GM19099 (cell line): ENCODE data around the gene CD300LB.

Experiments used
- POLR2A ChIP-seq: IDR thresholded peaks from 3 replicates; pipeline ENCODE4 v1.6.1; 2011; ENCODE audit warnings: low read depth; ENCODE audit not compliant: insufficient read length; ENCODE audit errors: extremely low read depth

The CD300LB gene

DNA sequence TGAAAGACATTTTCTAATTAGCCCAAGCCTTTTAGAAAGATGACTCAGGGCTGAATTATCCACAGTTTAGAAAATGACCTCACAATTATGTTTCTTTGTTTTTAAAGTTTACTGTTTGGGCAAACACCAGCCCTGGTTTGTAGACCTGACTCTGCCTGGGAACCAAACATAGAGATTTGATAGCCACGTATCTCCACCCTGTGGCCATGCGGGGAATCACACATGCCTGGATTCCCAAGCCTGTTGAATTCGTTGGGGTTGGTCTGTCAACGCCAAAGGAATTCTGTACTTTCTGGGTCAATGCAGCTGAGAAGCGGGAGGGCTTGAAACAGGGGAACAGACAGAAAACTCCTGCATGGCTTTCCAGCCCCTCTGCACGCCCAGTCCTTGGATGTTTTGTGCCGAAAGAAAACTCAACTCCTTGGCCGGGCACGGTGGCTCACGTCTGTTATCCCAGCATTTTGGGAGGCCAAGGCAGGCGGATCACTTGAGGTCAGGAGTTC is 37.9 kb downstream of the CD300LB start:
- no peak for TF ChIP-seq POLR2A

DNA sequence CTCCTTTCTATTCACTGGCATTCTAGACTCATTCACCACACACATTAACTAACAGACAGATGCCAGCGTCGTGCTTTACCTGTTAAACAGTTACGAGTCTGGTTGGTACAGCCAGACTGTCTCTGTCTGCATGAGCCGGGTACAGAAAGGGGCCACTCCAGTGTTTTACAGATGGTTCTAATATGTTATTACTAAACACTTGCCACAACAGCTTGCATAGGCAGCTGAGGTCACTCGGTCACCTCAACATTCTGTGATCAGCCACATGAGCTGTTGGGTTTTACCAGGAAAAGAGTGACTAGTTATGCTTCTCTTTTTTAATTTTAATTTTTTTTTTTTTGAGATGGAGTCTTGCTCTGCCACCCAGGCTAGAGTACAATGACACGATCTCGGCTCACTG is 39.6 kb downstream of the CD300LB start:
- TF ChIP-seq POLR2A, result no peak

DNA sequence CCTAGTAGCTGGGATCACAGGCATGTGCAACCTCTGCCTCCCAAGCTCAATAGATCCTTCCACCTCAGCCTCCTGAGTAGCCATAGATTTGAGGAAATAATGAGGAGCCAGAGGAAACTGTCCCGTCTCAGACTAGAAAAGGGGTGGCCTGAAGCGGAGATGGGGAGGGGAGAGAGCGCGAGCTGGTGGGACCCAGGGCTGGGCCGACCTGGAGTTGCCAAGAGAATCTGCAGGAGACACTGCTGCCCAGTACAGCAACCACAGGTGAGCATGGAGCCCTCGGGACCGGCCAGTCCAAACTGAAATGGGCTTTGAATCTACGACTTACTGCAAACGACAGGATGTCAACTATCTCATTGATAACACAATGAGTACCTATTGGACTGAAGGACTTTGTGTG is 40.6 kb downstream of the CD300LB start:
- TF ChIP-seq POLR2A, result no peak

- TF ChIP-seq POLR2A, result no peak
Measured at GRCh38 chr17:74485841-74486240, 45.4 kb downstream of the CD300LB start.

DNA sequence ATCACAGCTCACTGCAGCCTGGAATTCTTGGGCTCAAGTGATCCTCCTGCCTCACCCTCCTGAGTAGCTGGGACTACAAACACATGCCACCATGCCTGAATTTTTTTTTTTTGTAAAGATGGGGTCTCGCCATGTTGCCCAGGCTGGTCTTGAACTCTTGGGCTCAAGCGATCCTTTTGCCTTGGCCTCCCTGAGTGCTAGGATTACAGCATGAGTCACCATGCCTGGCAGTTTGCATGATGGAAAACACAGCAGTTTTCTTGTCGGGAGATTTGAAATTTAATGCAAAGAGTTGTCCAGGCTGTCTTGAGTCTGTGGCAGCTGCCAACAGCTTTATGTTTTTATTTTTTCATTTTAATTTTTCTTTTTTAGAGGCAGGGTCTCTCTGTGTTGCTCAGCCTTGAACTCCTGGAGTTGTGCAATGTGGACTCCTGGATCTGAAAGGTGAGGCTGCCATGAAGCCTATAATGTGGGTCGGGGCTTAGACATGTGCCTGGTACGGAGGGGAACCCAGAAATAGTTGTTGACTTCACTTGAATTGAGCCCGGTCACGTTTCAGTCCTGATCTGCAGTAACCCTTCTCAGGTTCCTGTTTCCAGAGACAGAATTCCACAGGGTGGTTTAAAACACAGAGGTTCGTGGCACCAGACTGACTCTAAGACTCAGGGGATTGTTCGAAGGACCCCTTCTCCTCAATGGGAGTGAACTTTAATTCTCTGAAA is 46.1 kb downstream of the CD300LB start:
- TF ChIP-seq POLR2A, result no peak

DNA sequence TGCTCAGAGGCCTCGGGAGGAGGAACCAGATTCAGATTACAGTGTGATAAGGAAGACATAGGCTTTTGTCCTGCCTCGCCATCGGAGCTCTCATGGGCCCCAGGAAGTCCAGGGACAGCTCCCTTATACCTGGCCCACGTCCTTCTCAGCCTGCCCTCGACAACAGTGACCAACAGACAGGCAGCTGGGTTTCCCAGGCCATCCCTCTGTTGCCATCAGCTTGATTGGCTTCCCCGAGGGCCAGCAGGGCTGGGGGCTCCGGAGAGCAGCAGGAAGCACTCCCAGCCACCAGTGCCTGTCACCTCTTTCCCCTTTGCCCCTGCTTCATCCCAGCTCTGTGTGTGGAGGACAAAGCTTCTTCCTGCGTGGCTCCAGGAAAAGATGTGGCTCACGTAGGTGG is 47.2 kb downstream of the CD300LB start:
- TF ChIP-seq POLR2A, result no peak

- TF ChIP-seq POLR2A, result no peak
Measured at GRCh38 chr17:74481621-74482020, 49.7 kb downstream of the CD300LB start.

DNA sequence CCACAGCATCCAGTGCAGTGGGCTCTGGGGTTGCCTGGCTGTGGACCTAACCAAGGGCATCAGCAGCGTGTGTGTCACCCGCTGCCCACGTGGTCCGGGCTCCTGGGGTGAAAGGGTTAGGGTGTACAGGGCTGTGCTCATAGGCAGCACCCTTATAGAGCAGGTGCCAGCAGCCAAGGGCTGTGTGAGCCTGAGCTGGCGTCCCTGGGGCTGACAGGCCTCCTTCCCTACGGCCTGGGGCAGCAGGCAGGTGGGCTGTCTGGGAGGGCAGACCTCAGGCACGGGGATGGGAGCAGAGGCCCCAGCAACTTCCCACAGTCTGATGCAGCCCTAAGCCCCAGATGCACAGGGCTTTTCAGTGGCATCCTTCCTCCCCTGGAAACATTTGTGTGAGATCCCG is 51.0 kb downstream of the CD300LB start:
- TF ChIP-seq POLR2A, result no peak

DNA sequence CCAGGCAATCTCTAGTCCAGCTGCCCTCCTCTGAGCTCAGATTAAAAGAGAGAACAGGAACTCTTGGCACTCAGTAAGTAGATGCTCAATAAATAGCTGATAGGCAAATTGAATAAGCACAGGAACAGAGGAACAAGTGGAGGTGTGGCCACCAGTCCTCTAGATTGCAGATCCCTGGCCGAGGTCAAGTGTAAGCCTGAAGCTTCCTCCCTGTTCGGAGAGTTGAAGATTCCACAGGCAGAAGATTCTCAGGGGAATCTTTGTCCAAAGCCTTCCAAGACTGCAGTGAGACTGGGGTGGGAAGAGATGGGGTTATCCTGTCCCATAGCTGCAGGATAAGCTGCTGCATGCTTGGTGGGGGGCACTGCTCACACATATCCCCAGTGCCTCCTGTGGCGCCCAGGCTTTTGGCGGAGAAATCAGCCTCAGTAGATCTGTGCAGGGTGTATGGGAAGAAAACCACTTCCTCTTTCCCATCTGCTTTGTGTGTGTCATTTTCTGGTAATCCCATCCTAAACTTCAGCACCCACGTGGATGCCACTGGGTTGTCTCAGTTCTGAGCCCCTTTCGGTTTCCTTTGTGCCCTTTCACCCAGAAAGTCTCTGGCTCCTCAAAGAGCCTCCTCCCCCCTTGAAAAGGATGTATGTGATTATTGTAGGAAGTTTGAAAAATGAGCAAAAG is 52.7 kb downstream of the CD300LB start:
- no peak for TF ChIP-seq POLR2A

GRCh38 chr17:74477411-74477810 is 53.9 kb downstream of the CD300LB start:
- TF ChIP-seq POLR2A, result no peak

DNA sequence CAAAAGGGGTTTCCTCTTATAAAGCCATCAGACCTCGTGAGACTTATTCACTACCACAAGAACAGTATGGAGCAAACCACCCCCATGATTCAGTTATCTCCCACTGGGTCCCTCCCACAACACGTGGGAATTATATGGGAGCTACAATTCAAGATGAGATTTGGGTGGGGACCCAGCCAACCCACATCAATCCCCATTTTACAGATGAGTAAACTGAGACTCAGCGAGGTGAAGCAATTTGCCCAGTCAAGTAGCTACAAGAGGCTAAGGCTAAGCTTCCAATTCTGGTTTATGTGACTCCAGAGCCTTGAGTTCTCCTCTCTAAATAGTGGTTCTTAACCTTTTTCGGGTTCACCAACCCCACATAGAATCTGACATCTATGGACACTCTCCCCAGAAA is 56.1 kb downstream of the CD300LB start:
- TF ChIP-seq POLR2A, result no peak

GRCh38 chr17:74474043-74474792 is 57.1 kb downstream of the CD300LB start:
- TF ChIP-seq POLR2A, result no peak

DNA sequence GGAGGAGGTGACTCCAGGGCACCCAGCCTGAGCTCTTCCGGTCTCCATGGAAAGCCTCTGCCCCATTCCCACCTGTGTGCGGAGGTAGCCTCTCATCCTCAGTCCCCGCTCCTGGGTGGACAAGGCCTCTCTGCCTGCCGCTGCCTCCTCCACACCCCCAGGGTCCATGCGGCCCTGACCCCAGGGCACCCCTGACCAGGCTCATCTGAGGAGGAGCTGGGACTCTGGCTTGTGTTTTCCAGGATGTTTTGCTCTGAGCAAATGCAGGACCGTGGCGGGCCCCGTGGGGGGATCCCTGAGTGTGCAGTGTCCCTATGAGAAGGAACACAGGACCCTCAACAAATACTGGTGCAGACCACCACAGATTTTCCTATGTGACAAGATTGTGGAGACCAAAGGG is 58.0 kb downstream of the CD300LB start:
- TF ChIP-seq POLR2A, result no peak

GRCh38 chr17:74472890-74473289 is 58.4 kb downstream of the CD300LB start:
- TF ChIP-seq POLR2A, result no peak

GRCh38 chr17:74471341-74471740 is 59.9 kb downstream of the CD300LB start:
- TF ChIP-seq POLR2A, result no peak
